EH (cell line): ENCODE measurements around the gene KLHL26.
"Not testable (repeated sequence)": the region's sequence is repeated elsewhere in the genome, so short reads cannot be mapped to it uniquely, and the experiment has no call there.

ENCODE experiments used
- DNase-seq: peaks from one replicate; pipeline ENCODE4 v3.0.0-alpha.2; 2015; ENCODE audit warnings: low read depth

KLHL26 gene

GRCh38 chr19:18666784-18667183 lies 30.0 kb downstream of the KLHL26 start:
- DNase-seq = no peak

- DNase-seq = no peak
These were observed 30.9 kb downstream of the KLHL26 start for GRCh38 chr19:18667531-18668251.

- no peak for DNase-seq
These were observed 31.4 kb downstream of the KLHL26 start for GRCh38 chr19:18668252-18668631.

- DNase-seq = no peak
These were observed 32.1 kb downstream of the KLHL26 start for GRCh38 chr19:18668744-18669523.

GRCh38 chr19:18669524-18669817 lies 32.6 kb downstream of the KLHL26 start:
- peak; percentile 50 for DNase-seq

GRCh38 chr19:18669883-18670282 lies 33.1 kb downstream of the KLHL26 start:
- no peak for DNase-seq

GRCh38 chr19:18670312-18670711 lies 33.5 kb downstream of the KLHL26 start:
- DNase-seq = no peak

- no peak for DNase-seq
These were observed 34.6 kb downstream of the KLHL26 start for GRCh38 chr19:18671303-18672043.

GRCh38 chr19:18672044-18672451 lies 35.2 kb downstream of the KLHL26 start:
- DNase-seq = no peak

GRCh38 chr19:18672606-18673337 lies 35.9 kb downstream of the KLHL26 start:
- DNase-seq = peak; percentile 38

- DNase-seq = no peak
These were observed 37.8 kb downstream of the KLHL26 start for GRCh38 chr19:18674616-18675015.

- peak; percentile 30 for DNase-seq
These were observed 39.0 kb downstream of the KLHL26 start for GRCh38 chr19:18675779-18676178.

- DNase-seq = no peak
These were observed 39.9 kb downstream of the KLHL26 start for GRCh38 chr19:18676692-18677091.

- no peak for DNase-seq
These were observed 40.3 kb downstream of the KLHL26 start for GRCh38 chr19:18677156-18677555.

GRCh38 chr19:18680148-18680547 lies 43.3 kb downstream of the KLHL26 start:
- DNase-seq = not testable (repeated sequence)

- no peak for DNase-seq
These were observed 45.9 kb downstream of the KLHL26 start for GRCh38 chr19:18682807-18683108.

- peak; percentile 88 for DNase-seq
These were observed 46.5 kb downstream of the KLHL26 start, which contains the start of gene CRTC1 for GRCh38 chr19:18683109-18683957. CRTC1 (plus strand) TSS chr19:18683680; CDS start chr19:18683703, 23 bp downstream.

GRCh38 chr19:18683958-18684641 lies 47.3 kb downstream of the KLHL26 start:
- no peak for DNase-seq

GRCh38 chr19:18684642-18684993 lies 47.8 kb downstream of the KLHL26 start:
- no peak for DNase-seq

GRCh38 chr19:18685597-18686190 lies 48.9 kb downstream of the KLHL26 start:
- no peak for DNase-seq
